ENCODE data around the gene OSM. TPM values are rescaled to one million over a fixed set of nuclear protein-coding genes. Genes with fewer than 3 reads are reported as not detected.
A peak's percentile ranks its signal among the peaks of the same experiment; 100 is the strongest.

The OSM gene
- total and polyA plus RNA-seq, 7 donors, result 0.60 to 12.8 (median 1.5) TPM

DNA sequence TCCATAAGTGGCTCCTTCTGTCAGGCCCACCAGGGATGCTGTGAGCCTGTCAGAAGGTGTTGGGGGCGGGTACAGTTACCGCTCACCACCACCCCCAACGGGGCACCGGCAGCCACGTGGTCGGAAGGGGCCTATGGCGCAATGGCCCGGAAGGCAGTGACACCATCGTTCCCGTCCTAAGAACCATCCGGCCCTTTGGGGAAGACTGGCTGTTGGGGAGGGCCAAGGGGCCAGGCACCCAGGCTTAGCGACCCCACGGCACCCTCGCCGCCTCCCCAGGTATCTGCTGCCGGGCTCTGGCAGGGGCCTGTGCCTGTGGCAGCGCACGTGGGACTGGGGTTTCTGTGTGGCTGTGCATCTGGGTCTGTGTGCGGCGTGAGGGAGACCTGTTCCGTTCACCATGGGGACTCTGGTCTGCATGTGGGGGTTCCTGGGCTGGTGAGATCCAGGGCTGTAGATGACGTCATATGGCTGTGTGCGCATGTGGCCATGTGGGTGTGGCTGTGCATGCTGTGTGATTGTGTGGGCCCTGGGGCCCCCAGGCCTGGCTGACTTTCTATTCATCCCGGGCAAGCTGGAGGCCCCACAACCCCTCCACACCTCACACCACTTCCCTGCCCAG is 717 bp downstream of the OSM start:
- Histone ChIP-seq H3K4me1 (peaks cover 0 to 7% (median 2%) of the 10 kb centered on the region in 4 donors), H3K9me3 (no peaks in the 10 kb centered on the region), H3K36me3 (no peaks in the 10 kb centered on the region), H3K27me3 (no peaks in the 10 kb centered on the region), H3K27ac (peak overlapping the region; percentile 18 to 66 (median 54)), H3K4me3 (peak overlapping the region in 3 of 4 donors; percentile 11 to 36 (median 19))
- TF ChIP-seq, protein P1, sequence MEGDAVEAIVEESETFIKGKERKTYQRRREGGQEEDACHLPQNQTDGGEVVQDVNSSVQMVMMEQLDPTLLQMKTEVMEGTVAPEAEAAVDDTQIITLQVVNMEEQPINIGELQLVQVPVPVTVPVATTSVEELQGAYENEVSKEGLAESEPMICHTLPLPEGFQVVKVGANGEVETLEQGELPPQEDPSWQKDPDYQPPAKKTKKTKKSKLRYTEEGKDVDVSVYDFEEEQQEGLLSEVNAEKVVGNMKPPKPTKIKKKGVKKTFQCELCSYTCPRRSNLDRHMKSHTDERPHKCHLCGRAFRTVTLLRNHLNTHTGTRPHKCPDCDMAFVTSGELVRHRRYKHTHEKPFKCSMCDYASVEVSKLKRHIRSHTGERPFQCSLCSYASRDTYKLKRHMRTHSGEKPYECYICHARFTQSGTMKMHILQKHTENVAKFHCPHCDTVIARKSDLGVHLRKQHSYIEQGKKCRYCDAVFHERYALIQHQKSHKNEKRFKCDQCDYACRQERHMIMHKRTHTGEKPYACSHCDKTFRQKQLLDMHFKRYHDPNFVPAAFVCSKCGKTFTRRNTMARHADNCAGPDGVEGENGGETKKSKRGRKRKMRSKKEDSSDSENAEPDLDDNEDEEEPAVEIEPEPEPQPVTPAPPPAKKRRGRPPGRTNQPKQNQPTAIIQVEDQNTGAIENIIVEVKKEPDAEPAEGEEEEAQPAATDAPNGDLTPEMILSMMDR (IDR thresholded peaks at IDR 0.05), result no peak
- TF ChIP-seq POLR2AphosphoS5 (IDR thresholded peaks at IDR 0.05) (peak in 3 of 4 donors; percentile 50 to 63 (median 63)), POLR2A (IDR thresholded peaks at IDR 0.05) (peak in 1 of 2 donors; percentile 21), EP300 (IDR thresholded peaks at IDR 0.05) (no peak)
- 50 to 72% methylated on average over 24 of the region's 24 CpGs for WGBS, 2 donors
- peak; percentile 78 for DNase-seq
- intact Hi-C loops (cut with DNase I), result no loop called here

DNA sequence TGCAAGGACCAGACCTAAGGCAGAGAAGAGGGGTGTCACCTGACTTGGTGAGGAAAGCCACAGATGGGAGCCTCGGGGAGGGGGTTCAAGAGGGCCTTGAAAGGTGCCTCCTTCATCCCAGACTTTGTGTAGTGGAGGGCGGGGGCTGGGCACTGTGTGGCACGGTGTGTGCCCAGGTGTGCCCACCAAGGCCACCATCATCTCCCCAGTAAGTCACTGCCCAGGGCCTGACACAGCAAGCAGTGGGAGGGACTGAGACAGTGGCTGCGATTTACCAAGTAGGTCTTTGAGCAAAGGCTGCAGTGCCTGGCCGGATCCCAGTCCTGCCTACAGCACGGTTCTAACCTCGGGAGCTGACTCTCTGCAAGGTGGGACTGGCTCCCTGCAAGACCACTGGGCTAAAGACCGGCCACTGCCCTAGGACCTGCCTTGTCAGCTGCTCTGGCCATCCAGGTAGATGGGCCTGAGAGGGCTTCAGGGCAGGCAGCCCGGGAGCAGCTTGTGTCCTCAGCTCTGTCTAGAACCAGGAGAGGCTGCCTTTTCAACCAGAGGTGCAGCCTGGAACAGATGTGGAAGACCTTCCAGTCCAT is 1.4 kb downstream of the OSM start:
- Histone ChIP-seq H3K27ac (peak overlapping the region in 1 of 4 donors; percentile 62), H3K9me3 (no peaks in the 10 kb centered on the region), H3K36me3 (no peaks in the 10 kb centered on the region), H3K4me3 (no peak overlapping the region), H3K27me3 (no peaks in the 10 kb centered on the region), H3K4me1 (peaks cover 0 to 7% (median 2%) of the 10 kb centered on the region in 4 donors)
- 88 to 90% methylated on average over 9 of the region's 9 CpGs for WGBS, 2 donors
- no peak for DNase-seq
- intact Hi-C loops (cut with DNase I), result no loop called here
- TF ChIP-seq POLR2A (IDR thresholded peaks at IDR 0.05), result no peak
- no peak for TF ChIP-seq POLR2AphosphoS5 (IDR thresholded peaks at IDR 0.05)
- TF ChIP-seq, protein P1 (IDR thresholded peaks at IDR 0.05), result no peak
- TF ChIP-seq EP300 (IDR thresholded peaks at IDR 0.05), result no peak

DNA sequence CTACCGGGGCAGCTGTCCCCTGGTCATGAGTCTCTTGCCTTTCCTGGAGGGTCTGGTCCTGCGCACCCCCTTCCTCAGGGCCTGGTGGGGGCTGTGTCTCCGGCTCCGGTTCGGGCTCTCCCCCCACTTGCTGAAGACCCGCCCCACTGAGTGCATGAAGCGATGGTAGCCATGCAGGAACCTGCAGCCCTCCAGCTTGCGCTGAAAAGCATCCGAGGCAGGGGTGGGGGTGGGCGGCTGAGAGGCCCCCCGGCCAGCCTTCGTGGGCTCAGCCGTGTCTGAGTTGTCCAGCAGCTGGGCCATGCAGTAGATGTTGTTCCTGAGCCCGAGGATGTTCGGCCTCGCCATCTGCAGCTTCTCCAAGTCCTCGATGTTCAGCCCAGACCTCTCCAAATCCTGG is 2.8 kb downstream of the OSM start:
- TF ChIP-seq POLR2AphosphoS5 (IDR thresholded peaks at IDR 0.05) (no peak), POLR2A (IDR thresholded peaks at IDR 0.05) (no peak), EP300 (IDR thresholded peaks at IDR 0.05) (no peak)
- TF ChIP-seq, protein P1 (IDR thresholded peaks at IDR 0.05), result no peak
- Histone ChIP-seq H3K27me3 (no peaks in the 10 kb centered on the region), H3K4me1 (peaks cover 0 to 7% (median 2%) of the 10 kb centered on the region in 4 donors), H3K4me3 (no peak overlapping the region), H3K36me3 (no peaks in the 10 kb centered on the region), H3K9me3 (no peaks in the 10 kb centered on the region), H3K27ac (no peak overlapping the region)
- WGBS, 2 donors, result 89% methylated on average over 17 of the region's 17 CpGs
- intact Hi-C loops (cut with DNase I), result loop anchor here (1.0 to 2.0 kb wide), 2 partner anchors 23 to 123 kb away; partner anchors contain the start of gene RNF215
- DNase-seq, result no peak

DNA sequence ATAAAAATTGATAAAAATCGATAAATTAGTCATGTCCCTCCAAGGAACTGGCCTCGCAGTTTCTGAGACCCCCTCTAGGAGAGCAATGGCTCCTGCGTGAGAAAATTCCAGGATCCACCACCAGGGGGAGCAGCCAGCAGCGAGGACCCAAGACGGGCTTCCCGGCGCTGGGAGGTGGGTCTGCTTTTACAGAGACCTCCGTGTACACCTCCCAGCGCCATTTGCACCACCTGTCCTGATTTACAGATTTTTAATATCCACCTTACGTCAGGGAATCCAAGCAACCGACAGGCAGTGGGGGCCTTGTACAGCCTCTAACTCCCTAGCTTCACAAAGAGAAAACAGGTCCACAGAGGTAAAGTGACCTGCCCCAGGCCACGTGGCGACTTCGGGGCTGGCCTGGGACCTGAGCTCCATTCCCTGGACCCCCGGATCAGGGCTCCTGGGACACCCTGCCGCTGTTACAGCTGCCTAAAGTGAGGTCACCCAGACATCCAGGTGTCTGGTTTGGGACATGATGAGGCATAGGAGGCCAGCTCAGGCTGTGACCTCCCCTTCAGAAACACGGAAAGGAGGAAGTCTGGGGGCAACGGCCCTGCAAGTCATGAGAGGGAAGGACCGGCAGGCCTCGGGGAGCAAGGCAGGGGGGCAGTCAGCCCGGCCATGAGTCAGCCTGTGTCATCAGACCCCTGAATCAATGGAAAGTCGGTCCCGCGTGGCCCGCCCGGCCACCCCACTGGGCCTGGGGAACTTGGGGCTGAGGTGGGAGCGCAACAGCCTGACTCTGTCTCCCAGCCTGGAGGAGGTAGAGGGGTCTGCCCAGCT is 3.5 kb downstream of the OSM start:
- Histone ChIP-seq H3K9me3 (no peaks in the 10 kb centered on the region), H3K36me3 (no peaks in the 10 kb centered on the region), H3K27me3 (no peaks in the 10 kb centered on the region), H3K4me3 (peak overlapping the region in 2 of 4 donors; percentile 19 to 32), H3K27ac (no peak overlapping the region), H3K4me1 (peaks cover 0 to 7% (median 2%) of the 10 kb centered on the region in 4 donors)
- 27 to 29% methylated on average over 27 of the region's 27 CpGs for WGBS, 2 donors
- intact Hi-C loops (cut with DNase I), result loop anchor here (1.0 to 2.0 kb wide), 2 partner anchors 24 to 124 kb away; partner anchors contain the start of gene RNF215
- TF ChIP-seq, protein P1 (IDR thresholded peaks at IDR 0.05), result peak; percentile 89 to 99 (median 98)
- TF ChIP-seq EP300 (IDR thresholded peaks at IDR 0.05), result no peak
- peak in 1 of 4 donors; percentile 19 for TF ChIP-seq POLR2AphosphoS5 (IDR thresholded peaks at IDR 0.05)
- DNase-seq, result peak; percentile 87

Measured in sigmoid colon (tissue), 7 donors.